K562 (cell line): Measurements from ENCODE around the gene NEURL1. TPM values are rescaled to one million over a fixed set of nuclear protein-coding genes. Genes with fewer than 3 reads are reported as not detected.

Experiments
- EWSR1 ChIP-seq: fragments of 450-650 bp; IDR thresholded peaks from 2 replicates; pipeline ENCODE4 v1.6.1; 2018; ENCODE audit warnings: borderline replicate concordance, mild to moderate bottlenecking, low read depth, moderate library complexity; ENCODE audit not compliant: partially characterized antibody
- polyA plus RNA-seq, 8 experiments: library from polyadenylated mRNA; depleted of rRNA in 4 of 8; stranded (reverse) in 5 of 8; unstranded in 3 of 8; fragments of >200 nt; fragmentation: Nextera tagmentation in 2 of 8; fragmentation: Illumina TruSeq in 1 of 8; extraction: Ambion mirVana in 2 of 8; extraction: Trizol in 1 of 8; gene quantifications; 2 replicates each; pipeline versions ENCODE4 v1.2.1 to v1.2.3, GENCODE V29; 2011 to 2014; ENCODE audit warnings: inconsistent platforms in 1 of 8, missing spikeins in 1 of 8
- total RNA-seq, 7 experiments: library from RNA; depleted of rRNA in 6 of 7; stranded (reverse); fragments of >200 nt in 6 of 7; fragmentation: Illumina TruSeq in 2 of 7; extraction: Trizol in 2 of 7; gene quantifications; 2 replicates each; pipeline versions ENCODE4 v1.2.1 to v1.2.3, GENCODE V29; 2011 to 2021; ENCODE audit warnings: low replicate concordance in 1 of 7
- TF ChIP-seq, protein P1 (sequence below): fragments of 250-450 bp; sonication (Bioruptor Pico); IDR thresholded peaks from 2 replicates; pipeline ENCODE4 v1.8.0; 2022; ENCODE audit warnings: inconsistent platforms
- TF ChIP-seq, protein P2 (sequence below), 3 experiments: fragments of 200-800 bp in 1 of 3; fragments of 250-450 bp in 1 of 3; fragments of 450-650 bp in 1 of 3; sonication (Bioruptor Pico) in 1 of 3; sonication (Bioruptor generic) in 1 of 3; formaldehyde crosslinking in 1 of 3; IDR thresholded peaks; 2 replicates each; pipeline versions ENCODE4 v1.6.1 to v1.8.0; 2016 to 2022; ENCODE audit warnings: mild to moderate bottlenecking in 2 of 3, missing genetic modification characterization in 2 of 3, missing compliant biosample characterization in 1 of 3, moderate library complexity in 1 of 3
- TF ChIP-seq, protein P3 (sequence below): fragments of 250-450 bp; sonication (Bioruptor Pico); IDR thresholded peaks from 2 replicates; pipeline ENCODE4 v1.4.0; 2020
- TF ChIP-seq, protein P4 (sequence below): sonication (generic); formaldehyde crosslinking; IDR thresholded peaks from 2 replicates; pipeline ENCODE4 v1.8.0; 2022; ENCODE audit warnings: missing genetic modification reagents, mild to moderate bottlenecking, borderline replicate concordance

Gene NEURL1
- total and polyA plus RNA-seq, 9 of the 15 experiments (the other 6 are each of a cell fraction or from before 2014, with no cell fraction given): 0.01 to 0.45 (median 0.16) TPM; not detected in 5

DNA sequence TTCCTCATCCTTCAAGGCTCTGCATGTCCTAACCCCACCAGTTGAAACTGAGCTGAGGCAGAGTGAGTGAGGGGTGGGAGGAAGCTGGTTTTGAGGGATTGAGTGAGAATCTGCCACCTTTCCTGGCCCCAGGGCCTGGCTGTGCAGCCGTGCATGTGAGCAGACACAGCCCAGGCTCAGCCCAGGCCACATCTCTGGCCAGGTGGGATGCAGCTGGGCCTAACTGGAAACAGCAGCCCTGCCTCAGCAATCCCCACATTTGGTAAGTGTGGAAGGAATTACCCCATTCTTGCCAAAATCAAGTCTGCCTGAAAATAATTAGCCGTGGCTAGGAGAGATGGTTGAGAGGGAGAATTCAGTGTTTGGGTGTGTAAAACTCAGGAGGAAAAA is 116.6 kb downstream of the NEURL1 start (continued):
- TF ChIP-seq, protein P1, sequence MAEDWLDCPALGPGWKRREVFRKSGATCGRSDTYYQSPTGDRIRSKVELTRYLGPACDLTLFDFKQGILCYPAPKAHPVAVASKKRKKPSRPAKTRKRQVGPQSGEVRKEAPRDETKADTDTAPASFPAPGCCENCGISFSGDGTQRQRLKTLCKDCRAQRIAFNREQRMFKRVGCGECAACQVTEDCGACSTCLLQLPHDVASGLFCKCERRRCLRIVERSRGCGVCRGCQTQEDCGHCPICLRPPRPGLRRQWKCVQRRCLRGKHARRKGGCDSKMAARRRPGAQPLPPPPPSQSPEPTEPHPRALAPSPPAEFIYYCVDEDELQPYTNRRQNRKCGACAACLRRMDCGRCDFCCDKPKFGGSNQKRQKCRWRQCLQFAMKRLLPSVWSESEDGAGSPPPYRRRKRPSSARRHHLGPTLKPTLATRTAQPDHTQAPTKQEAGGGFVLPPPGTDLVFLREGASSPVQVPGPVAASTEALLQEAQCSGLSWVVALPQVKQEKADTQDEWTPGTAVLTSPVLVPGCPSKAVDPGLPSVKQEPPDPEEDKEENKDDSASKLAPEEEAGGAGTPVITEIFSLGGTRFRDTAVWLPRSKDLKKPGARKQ (CRISPR knock-in tag): no peak
- TF ChIP-seq, protein P2, sequence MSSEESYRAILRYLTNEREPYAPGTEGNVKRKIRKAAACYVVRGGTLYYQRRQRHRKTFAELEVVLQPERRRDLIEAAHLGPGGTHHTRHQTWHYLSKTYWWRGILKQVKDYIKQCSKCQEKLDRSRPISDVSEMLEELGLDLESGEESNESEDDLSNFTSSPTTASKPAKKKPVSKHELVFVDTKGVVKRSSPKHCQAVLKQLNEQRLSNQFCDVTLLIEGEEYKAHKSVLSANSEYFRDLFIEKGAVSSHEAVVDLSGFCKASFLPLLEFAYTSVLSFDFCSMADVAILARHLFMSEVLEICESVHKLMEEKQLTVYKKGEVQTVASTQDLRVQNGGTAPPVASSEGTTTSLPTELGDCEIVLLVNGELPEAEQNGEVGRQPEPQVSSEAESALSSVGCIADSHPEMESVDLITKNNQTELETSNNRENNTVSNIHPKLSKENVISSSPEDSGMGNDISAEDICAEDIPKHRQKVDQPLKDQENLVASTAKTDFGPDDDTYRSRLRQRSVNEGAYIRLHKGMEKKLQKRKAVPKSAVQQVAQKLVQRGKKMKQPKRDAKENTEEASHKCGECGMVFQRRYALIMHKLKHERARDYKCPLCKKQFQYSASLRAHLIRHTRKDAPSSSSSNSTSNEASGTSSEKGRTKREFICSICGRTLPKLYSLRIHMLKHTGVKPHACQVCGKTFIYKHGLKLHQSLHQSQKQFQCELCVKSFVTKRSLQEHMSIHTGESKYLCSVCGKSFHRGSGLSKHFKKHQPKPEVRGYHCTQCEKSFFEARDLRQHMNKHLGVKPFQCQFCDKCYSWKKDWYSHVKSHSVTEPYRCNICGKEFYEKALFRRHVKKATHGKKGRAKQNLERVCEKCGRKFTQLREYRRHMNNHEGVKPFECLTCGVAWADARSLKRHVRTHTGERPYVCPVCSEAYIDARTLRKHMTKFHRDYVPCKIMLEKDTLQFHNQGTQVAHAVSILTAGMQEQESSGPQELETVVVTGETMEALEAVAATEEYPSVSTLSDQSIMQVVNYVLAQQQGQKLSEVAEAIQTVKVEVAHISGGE (CRISPR knock-in tag; IDR thresholded peaks at IDR 0.05): no peak
- TF ChIP-seq EWSR1: no peak
- TF ChIP-seq, protein P3, sequence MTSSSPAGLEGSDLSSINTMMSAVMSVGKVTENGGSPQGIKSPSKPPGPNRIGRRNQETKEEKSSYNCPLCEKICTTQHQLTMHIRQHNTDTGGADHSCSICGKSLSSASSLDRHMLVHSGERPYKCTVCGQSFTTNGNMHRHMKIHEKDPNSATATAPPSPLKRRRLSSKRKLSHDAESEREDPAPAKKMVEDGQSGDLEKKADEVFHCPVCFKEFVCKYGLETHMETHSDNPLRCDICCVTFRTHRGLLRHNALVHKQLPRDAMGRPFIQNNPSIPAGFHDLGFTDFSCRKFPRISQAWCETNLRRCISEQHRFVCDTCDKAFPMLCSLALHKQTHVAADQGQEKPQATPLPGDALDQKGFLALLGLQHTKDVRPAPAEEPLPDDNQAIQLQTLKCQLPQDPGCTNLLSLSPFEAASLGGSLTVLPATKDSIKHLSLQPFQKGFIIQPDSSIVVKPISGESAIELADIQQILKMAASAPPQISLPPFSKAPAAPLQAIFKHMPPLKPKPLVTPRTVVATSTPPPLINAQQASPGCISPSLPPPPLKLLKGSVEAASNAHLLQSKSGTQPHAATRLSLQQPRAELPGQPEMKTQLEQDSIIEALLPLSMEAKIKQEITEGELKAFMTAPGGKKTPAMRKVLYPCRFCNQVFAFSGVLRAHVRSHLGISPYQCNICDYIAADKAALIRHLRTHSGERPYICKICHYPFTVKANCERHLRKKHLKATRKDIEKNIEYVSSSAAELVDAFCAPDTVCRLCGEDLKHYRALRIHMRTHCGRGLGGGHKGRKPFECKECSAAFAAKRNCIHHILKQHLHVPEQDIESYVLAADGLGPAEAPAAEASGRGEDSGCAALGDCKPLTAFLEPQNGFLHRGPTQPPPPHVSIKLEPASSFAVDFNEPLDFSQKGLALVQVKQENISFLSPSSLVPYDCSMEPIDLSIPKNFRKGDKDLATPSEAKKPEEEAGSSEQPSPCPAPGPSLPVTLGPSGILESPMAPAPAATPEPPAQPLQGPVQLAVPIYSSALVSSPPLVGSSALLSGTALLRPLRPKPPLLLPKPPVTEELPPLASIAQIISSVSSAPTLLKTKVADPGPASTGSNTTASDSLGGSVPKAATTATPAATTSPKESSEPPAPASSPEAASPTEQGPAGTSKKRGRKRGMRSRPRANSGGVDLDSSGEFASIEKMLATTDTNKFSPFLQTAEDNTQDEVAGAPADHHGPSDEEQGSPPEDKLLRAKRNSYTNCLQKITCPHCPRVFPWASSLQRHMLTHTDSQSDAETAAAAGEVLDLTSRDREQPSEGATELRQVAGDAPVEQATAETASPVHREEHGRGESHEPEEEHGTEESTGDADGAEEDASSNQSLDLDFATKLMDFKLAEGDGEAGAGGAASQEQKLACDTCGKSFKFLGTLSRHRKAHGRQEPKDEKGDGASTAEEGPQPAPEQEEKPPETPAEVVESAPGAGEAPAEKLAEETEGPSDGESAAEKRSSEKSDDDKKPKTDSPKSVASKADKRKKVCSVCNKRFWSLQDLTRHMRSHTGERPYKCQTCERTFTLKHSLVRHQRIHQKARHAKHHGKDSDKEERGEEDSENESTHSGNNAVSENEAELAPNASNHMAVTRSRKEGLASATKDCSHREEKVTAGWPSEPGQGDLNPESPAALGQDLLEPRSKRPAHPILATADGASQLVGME (CRISPR knock-in tag): no peak
- TF ChIP-seq, protein P4, sequence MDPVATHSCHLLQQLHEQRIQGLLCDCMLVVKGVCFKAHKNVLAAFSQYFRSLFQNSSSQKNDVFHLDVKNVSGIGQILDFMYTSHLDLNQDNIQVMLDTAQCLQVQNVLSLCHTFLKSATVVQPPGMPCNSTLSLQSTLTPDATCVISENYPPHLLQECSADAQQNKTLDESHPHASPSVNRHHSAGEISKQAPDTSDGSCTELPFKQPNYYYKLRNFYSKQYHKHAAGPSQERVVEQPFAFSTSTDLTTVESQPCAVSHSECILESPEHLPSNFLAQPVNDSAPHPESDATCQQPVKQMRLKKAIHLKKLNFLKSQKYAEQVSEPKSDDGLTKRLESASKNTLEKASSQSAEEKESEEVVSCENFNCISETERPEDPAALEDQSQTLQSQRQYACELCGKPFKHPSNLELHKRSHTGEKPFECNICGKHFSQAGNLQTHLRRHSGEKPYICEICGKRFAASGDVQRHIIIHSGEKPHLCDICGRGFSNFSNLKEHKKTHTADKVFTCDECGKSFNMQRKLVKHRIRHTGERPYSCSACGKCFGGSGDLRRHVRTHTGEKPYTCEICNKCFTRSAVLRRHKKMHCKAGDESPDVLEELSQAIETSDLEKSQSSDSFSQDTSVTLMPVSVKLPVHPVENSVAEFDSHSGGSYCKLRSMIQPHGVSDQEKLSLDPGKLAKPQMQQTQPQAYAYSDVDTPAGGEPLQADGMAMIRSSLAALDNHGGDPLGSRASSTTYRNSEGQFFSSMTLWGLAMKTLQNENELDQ: no peak
